Stimulated activated CD4-positive, alpha-beta T cell treated with anti-CD3 and anti-CD28 coated beads, TNF-alpha, amount 100 ng/mL, for 24 hours (primary cell): ENCODE data around the gene SLC34A3.
"Not testable (repeated sequence)": the region's sequence is repeated elsewhere in the genome, so short reads cannot be mapped to it uniquely, and the experiment has no call there.

Source experiments
- DNase-seq, 3 experiments: peaks; one replicate each; pipeline ENCODE4 v3.0.0-alpha.2; 2020; ENCODE audit warnings: low read depth in 3 of 3

Gene SLC34A3

GRCh38 chr9:137241490-137242268, 11.0 kb downstream of the SLC34A3 start:
- DNase-seq: peak; percentile 40 to 63 (median 41)

- DNase-seq: no peak
Measured at GRCh38 chr9:137242269-137243203, 11.8 kb downstream of the SLC34A3 start.

- DNase-seq: not testable (repeated sequence)
Measured at GRCh38 chr9:137243266-137243625, 12.5 kb downstream of the SLC34A3 start.

GRCh38 chr9:137243626-137244485, 13.2 kb downstream of the SLC34A3 start:
- DNase-seq: peak in 1 of 3 experiments; percentile 27

GRCh38 chr9:137244486-137245449, 14.1 kb downstream of the SLC34A3 start:
- DNase-seq: peak in 1 of 3 experiments; percentile 24

GRCh38 chr9:137245450-137246421, 15.0 kb downstream of the SLC34A3 start:
- DNase-seq: no peak

GRCh38 chr9:137247135-137247915, 16.6 kb downstream of the SLC34A3 start:
- no peak for DNase-seq

GRCh38 chr9:137247916-137248175, 17.1 kb downstream of the SLC34A3 start:
- no peak for DNase-seq

GRCh38 chr9:137250329-137251193, 19.9 kb downstream of the SLC34A3 start:
- DNase-seq: no peak

- no peak for DNase-seq
Measured at GRCh38 chr9:137251194-137251461, 20.4 kb downstream of the SLC34A3 start, which contains the start of gene STPG3. Gene STPG3, plus strand, starts transcription at chr9:137251286. Its CDS starts 1 bp downstream, at chr9:137251287.

- DNase-seq: no peak
Measured at GRCh38 chr9:137251490-137252268, 21.0 kb downstream of the SLC34A3 start.

- no peak for DNase-seq
Measured at GRCh38 chr9:137252555-137253506, 22.1 kb downstream of the SLC34A3 start.

- DNase-seq: no peak
Measured at GRCh38 chr9:137253717-137254623, 23.3 kb downstream of the SLC34A3 start.

GRCh38 chr9:137254624-137255447, 24.1 kb downstream of the SLC34A3 start, which contains the start of gene NELFB:
Gene NELFB, plus strand, starts transcription at chr9:137255327.
- peak; percentile 87 to 96 (median 96) for DNase-seq
